ENCODE results near the gene CACNA2D3.

Gene CACNA2D3

GRCh38 chr3:54845011-54845410 is 722.7 kb downstream of the CACNA2D3 start:
- TF ChIP-seq FOXP2 (optimal IDR thresholded peaks at IDR 0.05; ENCODE audit: borderline replicate concordance, extremely low read depth, extremely low read length, insufficient read depth) = no peak
- TF ChIP-seq POLR2AphosphoS5 (IDR thresholded peaks at IDR 0.05; ENCODE audit: low read depth, low read length) = no peak
- no peak for TF ChIP-seq TAF1 (IDR thresholded peaks at IDR 0.05; ENCODE audit: borderline replicate concordance, insufficient read depth, low read length)
- no peak for TF ChIP-seq SIN3A (IDR thresholded peaks at IDR 0.05; ENCODE audit: borderline replicate concordance, insufficient read depth, low read length)
- TF ChIP-seq REST (IDR thresholded peaks at IDR 0.05; ENCODE audit: insufficient read depth in 1 of 2, low read depth in 2 of 2, low read length in 2 of 2) = no peak

GRCh38 chr3:54845551-54845950 is 723.2 kb downstream of the CACNA2D3 start:
- TF ChIP-seq REST (IDR thresholded peaks at IDR 0.05; ENCODE audit: insufficient read depth in 1 of 2, low read depth in 2 of 2, low read length in 2 of 2) (no peak), FOXP2 (optimal IDR thresholded peaks at IDR 0.05; ENCODE audit: borderline replicate concordance, extremely low read depth, extremely low read length, insufficient read depth) (no peak), TAF1 (IDR thresholded peaks at IDR 0.05; ENCODE audit: borderline replicate concordance, insufficient read depth, low read length) (no peak), SIN3A (IDR thresholded peaks at IDR 0.05; ENCODE audit: borderline replicate concordance, insufficient read depth, low read length) (no peak), POLR2AphosphoS5 (IDR thresholded peaks at IDR 0.05; ENCODE audit: low read depth, low read length) (no peak)

GRCh38 chr3:54846119-54846518 is 723.8 kb downstream of the CACNA2D3 start:
- TF ChIP-seq FOXP2 (optimal IDR thresholded peaks at IDR 0.05; ENCODE audit: borderline replicate concordance, extremely low read depth, extremely low read length, insufficient read depth) (no peak), REST (IDR thresholded peaks at IDR 0.05; ENCODE audit: insufficient read depth in 1 of 2, low read depth in 2 of 2, low read length in 2 of 2) (no peak), SIN3A (IDR thresholded peaks at IDR 0.05; ENCODE audit: borderline replicate concordance, insufficient read depth, low read length) (no peak), POLR2AphosphoS5 (IDR thresholded peaks at IDR 0.05; ENCODE audit: low read depth, low read length) (no peak), TAF1 (IDR thresholded peaks at IDR 0.05; ENCODE audit: borderline replicate concordance, insufficient read depth, low read length) (no peak)

- TF ChIP-seq POLR2AphosphoS5 (IDR thresholded peaks at IDR 0.05; ENCODE audit: low read depth, low read length) (no peak), TAF1 (IDR thresholded peaks at IDR 0.05; ENCODE audit: borderline replicate concordance, insufficient read depth, low read length) (no peak), SIN3A (IDR thresholded peaks at IDR 0.05; ENCODE audit: borderline replicate concordance, insufficient read depth, low read length) (no peak), FOXP2 (optimal IDR thresholded peaks at IDR 0.05; ENCODE audit: borderline replicate concordance, extremely low read depth, extremely low read length, insufficient read depth) (no peak), REST (IDR thresholded peaks at IDR 0.05; ENCODE audit: insufficient read depth in 1 of 2, low read depth in 2 of 2, low read length in 2 of 2) (no peak)
Measured at GRCh38 chr3:54847361-54847760, 725.0 kb downstream of the CACNA2D3 start.

- no peak for TF ChIP-seq REST (IDR thresholded peaks at IDR 0.05; ENCODE audit: insufficient read depth in 1 of 2, low read depth in 2 of 2, low read length in 2 of 2)
- no peak for TF ChIP-seq FOXP2 (optimal IDR thresholded peaks at IDR 0.05; ENCODE audit: borderline replicate concordance, extremely low read depth, extremely low read length, insufficient read depth)
- no peak for TF ChIP-seq POLR2AphosphoS5 (IDR thresholded peaks at IDR 0.05; ENCODE audit: low read depth, low read length)
- TF ChIP-seq SIN3A (IDR thresholded peaks at IDR 0.05; ENCODE audit: borderline replicate concordance, insufficient read depth, low read length) = no peak
- TF ChIP-seq TAF1 (IDR thresholded peaks at IDR 0.05; ENCODE audit: borderline replicate concordance, insufficient read depth, low read length) = no peak
Measured at GRCh38 chr3:54849360-54849759, 727.0 kb downstream of the CACNA2D3 start.
